GM18868 (cell line): ENCODE measurements around the gene GIPC2.
"Not testable (repeated sequence)": the region's sequence is repeated elsewhere in the genome, so short reads cannot be mapped to it uniquely, and the experiment has no call there.

Experiments
- ATAC-seq: cut with Tn5 transposase; IDR thresholded peaks from one replicate; pipeline ENCODE4 v1.9.1; 2021; ENCODE audit warnings: mild to moderate bottlenecking, moderate library complexity; ENCODE audit not compliant: unreplicated experiment

Gene GIPC2

GRCh38 chr1:78045926-78046778, at the start of gene GIPC2:
Gene GIPC2, plus strand, starts transcription at chr1:78045966. Its CDS starts 129 bp downstream, at chr1:78046095.
- ATAC-seq, result peak; percentile 56

GRCh38 chr1:77996734-77997133, 49.0 kb upstream of the GIPC2 start:
- ATAC-seq, result no peak

- ATAC-seq, result not testable (repeated sequence)
Measured at GRCh38 chr1:78000536-78000935, 45.2 kb upstream of the GIPC2 start.

GRCh38 chr1:78003070-78003746, 42.6 kb upstream of the GIPC2 start:
- no peak for ATAC-seq

- ATAC-seq, result peak; percentile 47
Measured at GRCh38 chr1:78003882-78004718, 41.7 kb upstream of the GIPC2 start.

- peak; percentile 98 for ATAC-seq
Measured at GRCh38 chr1:78004719-78005447, 40.9 kb upstream of the GIPC2 start, which contains the start of gene DNAJB4. Gene DNAJB4, plus strand, starts transcription at chr1:78004939. Its CDS starts 172 bp downstream, at chr1:78005111.

DNA sequence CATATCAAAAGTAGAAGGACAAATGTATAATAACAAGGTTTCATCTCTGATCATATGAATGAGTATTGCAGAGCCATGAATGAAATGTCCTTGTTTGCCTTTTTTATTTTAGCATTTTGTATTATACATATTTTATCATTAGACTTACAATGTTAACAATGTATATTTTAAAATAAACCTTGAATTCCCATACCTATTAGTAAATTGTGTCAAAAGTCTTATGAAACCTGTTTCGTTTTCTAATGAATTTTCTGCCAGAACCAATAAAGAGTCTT, 40.4 kb upstream of the GIPC2 start:
- ATAC-seq, result no peak

DNA sequence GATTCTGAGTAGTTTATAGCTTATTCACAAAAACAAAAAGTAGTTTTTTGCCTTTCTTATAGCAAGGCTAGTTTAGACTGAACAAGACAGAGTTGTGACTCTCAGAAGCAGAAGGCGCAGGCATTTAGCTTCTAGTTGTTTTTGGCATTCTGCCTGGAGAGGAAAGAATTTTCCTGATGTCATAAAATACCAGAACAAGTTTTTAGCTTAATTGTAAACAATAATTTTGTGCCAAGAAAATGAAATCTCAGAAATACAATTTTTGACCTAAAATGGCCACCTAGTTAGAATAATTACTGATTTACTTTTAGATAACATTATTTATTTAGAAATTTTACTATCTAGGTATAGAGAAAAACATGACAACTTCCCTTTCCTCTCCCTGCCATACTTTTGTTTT, 40.0 kb upstream of the GIPC2 start:
- ATAC-seq, result no peak

DNA sequence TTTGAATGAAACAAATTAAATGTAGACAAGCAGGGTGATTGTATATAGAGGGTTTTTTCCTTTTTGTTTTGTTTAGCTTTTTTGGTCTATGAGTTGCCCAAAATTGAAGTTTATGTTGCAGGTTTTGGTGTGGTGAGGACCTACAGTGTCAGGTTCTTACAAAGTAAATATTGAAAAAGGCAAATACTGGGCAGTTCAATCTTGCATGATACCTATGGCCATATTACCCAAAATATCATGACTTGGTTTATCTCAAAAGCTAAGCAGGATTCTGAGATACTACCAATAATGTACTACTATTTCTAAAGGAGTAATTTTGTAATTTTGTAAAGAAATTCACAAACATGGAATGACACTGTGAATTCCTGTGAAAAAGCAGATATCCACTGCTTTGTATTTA, 39.2 kb upstream of the GIPC2 start:
- no peak for ATAC-seq

DNA sequence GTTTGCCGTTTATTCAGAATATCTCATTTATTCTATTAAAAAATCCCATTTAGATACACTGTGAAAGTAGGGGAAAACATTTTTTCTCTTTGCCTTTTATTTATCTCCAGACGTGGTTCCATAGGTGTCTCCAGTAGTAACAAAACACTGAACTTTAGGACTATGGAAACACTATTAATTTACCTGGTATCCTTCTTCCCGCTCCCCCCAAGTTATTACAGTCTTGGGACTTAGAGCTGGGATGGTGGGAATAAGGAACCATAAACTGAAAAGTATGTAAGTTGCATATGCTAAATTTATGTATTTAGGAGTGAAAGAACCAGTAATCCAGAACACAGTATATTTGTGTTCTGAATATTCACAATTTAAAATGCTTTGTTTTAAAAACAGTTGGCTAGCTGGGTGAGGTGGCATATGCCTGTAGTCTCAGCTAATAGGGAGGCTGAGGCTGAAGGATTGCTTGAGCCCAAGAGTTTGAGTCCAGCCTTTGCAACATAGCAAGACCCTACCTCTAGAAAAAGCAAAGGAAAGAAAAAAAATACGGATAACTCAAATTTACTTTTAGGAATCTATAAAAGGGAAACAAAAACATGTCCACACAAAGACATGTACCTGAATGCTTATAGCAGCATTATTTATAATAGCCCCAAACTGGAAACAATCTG, 38.0 kb upstream of the GIPC2 start:
- no peak for ATAC-seq

- no peak for ATAC-seq
Measured at GRCh38 chr1:78009276-78009675, 36.5 kb upstream of the GIPC2 start.

DNA sequence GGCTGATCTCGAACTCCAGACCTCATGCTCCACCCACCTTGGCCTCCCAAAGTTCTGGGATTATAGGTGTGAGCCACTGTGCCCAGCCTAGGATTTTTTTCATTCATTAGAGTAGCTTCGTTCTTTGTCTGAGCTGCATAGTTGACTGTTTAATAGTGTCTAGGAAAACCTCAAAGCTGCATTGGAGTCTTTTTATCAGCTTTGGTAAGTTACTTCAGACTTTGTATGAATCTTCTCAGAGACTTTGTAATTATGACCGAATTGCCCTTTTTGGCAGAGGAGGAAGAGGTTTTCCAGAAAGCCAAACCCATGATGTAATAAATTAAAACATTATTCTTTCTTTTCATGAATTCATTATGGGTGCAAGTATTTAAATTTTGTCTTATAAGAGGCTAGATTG, 35.9 kb upstream of the GIPC2 start:
- no peak for ATAC-seq

- no peak for ATAC-seq
Measured at GRCh38 chr1:78011050-78011449, 34.7 kb upstream of the GIPC2 start.

DNA sequence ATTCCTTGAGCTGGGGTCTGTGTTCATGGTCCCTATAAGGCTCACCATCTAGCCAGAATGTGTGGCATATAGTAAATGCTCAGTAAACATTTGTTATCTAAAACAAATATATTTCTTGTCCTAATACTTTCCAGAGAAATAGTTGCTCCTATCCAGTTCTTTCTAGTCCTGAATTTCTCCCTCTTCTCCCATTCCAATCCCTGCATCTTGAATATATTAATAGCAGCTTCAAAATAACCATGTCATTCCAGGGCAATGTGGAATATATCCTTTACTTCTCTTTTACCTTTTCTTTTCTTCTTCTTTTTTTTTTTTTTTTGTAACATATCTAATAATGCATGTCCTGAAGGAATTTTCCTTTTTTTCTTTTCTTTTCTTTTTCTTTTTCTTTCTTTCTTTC, 30.6 kb upstream of the GIPC2 start:
- ATAC-seq, result no peak

DNA sequence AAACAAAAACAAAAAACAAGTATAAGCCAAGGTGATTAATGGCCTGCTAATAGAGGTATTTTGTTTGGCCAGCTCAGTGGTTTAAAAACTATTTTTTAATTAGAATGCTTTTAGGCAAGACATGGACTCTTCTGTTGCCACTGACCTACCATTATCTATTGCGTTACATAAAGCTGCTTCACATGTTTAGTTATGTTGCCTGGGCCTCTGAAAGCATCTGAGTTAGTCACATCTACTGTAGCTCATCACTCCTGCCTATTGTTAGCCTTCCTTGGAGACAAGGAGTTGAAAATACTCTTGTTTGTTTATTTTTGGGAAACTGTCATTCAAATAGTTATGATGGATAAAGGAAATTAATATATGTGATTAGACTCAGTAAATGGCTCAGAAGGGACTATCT, 26.7 kb upstream of the GIPC2 start:
- no peak for ATAC-seq

- ATAC-seq, result not testable (repeated sequence)
Measured at GRCh38 chr1:78021134-78021533, 24.6 kb upstream of the GIPC2 start.

- no peak for ATAC-seq
Measured at GRCh38 chr1:78029793-78030192, 16.0 kb upstream of the GIPC2 start.

- ATAC-seq, result no peak
Measured at GRCh38 chr1:78032996-78033796, 12.6 kb upstream of the GIPC2 start.

GRCh38 chr1:78033797-78034172, 12.0 kb upstream of the GIPC2 start:
- ATAC-seq, result no peak

DNA sequence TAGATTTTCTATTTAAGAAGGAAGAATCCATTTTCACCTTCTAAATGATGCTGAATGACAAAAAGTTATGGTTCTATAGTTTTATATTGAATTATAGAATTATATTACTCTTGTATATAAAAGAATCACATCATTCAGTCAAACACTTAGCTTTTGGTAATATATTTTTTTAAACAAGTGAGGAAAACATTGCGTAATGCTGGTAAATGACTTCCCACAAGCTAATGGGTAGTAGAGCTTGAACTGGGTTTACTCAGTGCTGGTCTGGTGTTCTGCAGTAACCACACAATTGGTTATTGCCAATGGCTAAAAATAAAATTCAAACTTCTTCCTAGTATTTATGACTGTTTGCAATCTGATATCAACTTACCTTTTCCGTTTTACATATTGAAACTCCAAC, 10.6 kb upstream of the GIPC2 start:
- no peak for ATAC-seq
